HepG2 (cell line): ENCODE results near the gene RPLP2. TPM values are rescaled to one million over a fixed set of nuclear protein-coding genes. Genes with fewer than 3 reads are reported as not detected.
A peak's percentile ranks its signal among the peaks of the same experiment; 100 is the strongest.

Experiments
- CEBPB ChIP-seq: IDR thresholded peaks from 2 replicates; pipeline ENCODE4 v1.6.1; 2011; ENCODE audit warnings: low read depth, low read length, improper control_type of control experiment, borderline replicate concordance
- ETV6 ChIP-seq: sonication (generic); formaldehyde crosslinking; conservative IDR thresholded peaks from 2 replicates; pipeline ENCODE4 v1.4.0; 2020; ENCODE audit warnings: missing genetic modification reagents
- GFI1 ChIP-seq: sonication (generic); formaldehyde crosslinking; IDR thresholded peaks from 2 replicates; pipeline ENCODE4 v1.5.0; 2020; ENCODE audit warnings: missing genetic modification reagents, mild to moderate bottlenecking, borderline replicate concordance
- HBP1 ChIP-seq: IDR thresholded peaks from 2 replicates; pipeline ENCODE4 v1.6.1; 2016; ENCODE audit warnings: low read depth, control low read depth
- HDAC6 ChIP-seq: fragments of 200-600 bp; sonication (generic); IDR thresholded peaks from 2 replicates; pipeline ENCODE4 v1.7.0; 2017; ENCODE audit warnings: mild to moderate bottlenecking, antibody characterized with exemption, low read length, low read depth
- PBX3 ChIP-seq: sonication (generic); formaldehyde crosslinking; IDR thresholded peaks from 2 replicates; pipeline ENCODE4 v1.8.1; 2023; ENCODE audit warnings: missing genetic modification reagents, inconsistent platforms, borderline replicate concordance
- PCBP1 ChIP-seq: fragments of 200-400 bp; formaldehyde crosslinking; IDR thresholded peaks from 2 replicates; pipeline ENCODE4 v1.6.1; 2017; ENCODE audit warnings: mild to moderate bottlenecking, low read depth, low read length, borderline replicate concordance
- SIN3B ChIP-seq: fragments of 150-350 bp; IDR thresholded peaks from 2 replicates; pipeline ENCODE4 v1.6.1; 2014; ENCODE audit warnings: low read length
- XRCC5 ChIP-seq: fragments of 200-400 bp; formaldehyde crosslinking; optimal IDR thresholded peaks from 2 replicates; pipeline ENCODE3; 2017; ENCODE audit warnings: mild to moderate bottlenecking, low read length
- ZNF10 ChIP-seq: sonication (generic); formaldehyde crosslinking; IDR thresholded peaks from 2 replicates; pipeline ENCODE4 v1.4.0; 2020; ENCODE audit warnings: mild to moderate bottlenecking, low read depth, missing genetic modification reagents, borderline replicate concordance
- ZNF12 ChIP-seq: sonication (generic); formaldehyde crosslinking; IDR thresholded peaks from 2 replicates; pipeline ENCODE4 v1.5.0; 2020; ENCODE audit warnings: missing genetic modification reagents
- ZNF24 ChIP-seq: fragments of 450-650 bp; IDR thresholded peaks from 2 replicates; pipeline ENCODE4 v1.6.1; 2017; ENCODE audit warnings: antibody characterized with exemption, mild to moderate bottlenecking
- ZNF724P ChIP-seq: sonication (generic); formaldehyde crosslinking; IDR thresholded peaks from 2 replicates; pipeline ENCODE4 v1.8.0; 2022; ENCODE audit warnings: missing genetic modification reagents, borderline replicate concordance
- ZNF780A ChIP-seq: sonication (generic); formaldehyde crosslinking; IDR thresholded peaks from 2 replicates; pipeline ENCODE4 v1.8.0; 2022; ENCODE audit warnings: mild to moderate bottlenecking, missing genetic modification reagents, moderate library complexity
- polyA plus RNA-seq, 8 experiments: library from polyadenylated mRNA; depleted of rRNA in 3 of 8; stranded (reverse) in 7 of 8; unstranded in 1 of 8; fragments of >200 nt; fragmentation: Illumina TruSeq in 4 of 8; extraction: Trizol in 4 of 8; gene quantifications; 2 replicates each; pipeline versions ENCODE4 v1.2.1 to v1.2.3, GENCODE V29; 2011 to 2016; ENCODE audit warnings: low read depth in 4 of 8, missing spikeins in 1 of 8, mixed read lengths in 1 of 8; ENCODE audit not compliant: insufficient read depth in 1 of 8
- total RNA-seq, 5 experiments: library from RNA; depleted of rRNA; stranded (reverse); fragments of >200 nt; fragmentation: Illumina TruSeq; extraction: Trizol; gene quantifications; 2 replicates each; pipeline ENCODE4 v1.2.3, GENCODE V29; 2016; ENCODE audit warnings: low read depth in 1 of 5
- TF ChIP-seq, protein P1 (sequence below): sonication (generic); formaldehyde crosslinking; IDR thresholded peaks from 2 replicates; pipeline ENCODE4 v1.4.0; 2020; ENCODE audit warnings: missing genetic modification reagents
- TF ChIP-seq, protein P2 (sequence below): sonication (generic); formaldehyde crosslinking; IDR thresholded peaks from 2 replicates; pipeline ENCODE4 v1.9.0; 2021; ENCODE audit warnings: missing genetic modification reagents, borderline replicate concordance
- TF ChIP-seq, protein P3 (sequence below): IDR thresholded peaks from 2 replicates; pipeline ENCODE4 v1.4.0; 2020; ENCODE audit warnings: mild to moderate bottlenecking, missing genetic modification reagents

The RPLP2 gene
- total and polyA plus RNA-seq, 2 of the 13 experiments (the other 11 are each of a cell fraction or from before 2014, with no cell fraction given): 978 to 2,106 TPM

- TF ChIP-seq PCBP1: no peak
- no peak for TF ChIP-seq CEBPB
- TF ChIP-seq GFI1 (CRISPR knock-in tag): no peak
- TF ChIP-seq, protein P1, sequence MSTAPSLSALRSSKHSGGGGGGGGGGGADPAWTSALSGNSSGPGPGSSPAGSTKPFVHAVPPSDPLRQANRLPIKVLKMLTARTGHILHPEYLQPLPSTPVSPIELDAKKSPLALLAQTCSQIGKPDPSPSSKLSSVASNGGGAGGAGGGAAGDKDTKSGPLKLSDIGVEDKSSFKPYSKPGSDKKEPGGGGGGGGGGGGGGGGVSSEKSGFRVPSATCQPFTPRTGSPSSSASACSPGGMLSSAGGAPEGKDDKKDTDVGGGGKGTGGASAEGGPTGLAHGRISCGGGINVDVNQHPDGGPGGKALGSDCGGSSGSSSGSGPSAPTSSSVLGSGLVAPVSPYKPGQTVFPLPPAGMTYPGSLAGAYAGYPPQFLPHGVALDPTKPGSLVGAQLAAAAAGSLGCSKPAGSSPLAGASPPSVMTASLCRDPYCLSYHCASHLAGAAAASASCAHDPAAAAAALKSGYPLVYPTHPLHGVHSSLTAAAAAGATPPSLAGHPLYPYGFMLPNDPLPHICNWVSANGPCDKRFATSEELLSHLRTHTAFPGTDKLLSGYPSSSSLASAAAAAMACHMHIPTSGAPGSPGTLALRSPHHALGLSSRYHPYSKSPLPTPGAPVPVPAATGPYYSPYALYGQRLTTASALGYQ (CRISPR knock-in tag): no peak
- TF ChIP-seq, protein P2, sequence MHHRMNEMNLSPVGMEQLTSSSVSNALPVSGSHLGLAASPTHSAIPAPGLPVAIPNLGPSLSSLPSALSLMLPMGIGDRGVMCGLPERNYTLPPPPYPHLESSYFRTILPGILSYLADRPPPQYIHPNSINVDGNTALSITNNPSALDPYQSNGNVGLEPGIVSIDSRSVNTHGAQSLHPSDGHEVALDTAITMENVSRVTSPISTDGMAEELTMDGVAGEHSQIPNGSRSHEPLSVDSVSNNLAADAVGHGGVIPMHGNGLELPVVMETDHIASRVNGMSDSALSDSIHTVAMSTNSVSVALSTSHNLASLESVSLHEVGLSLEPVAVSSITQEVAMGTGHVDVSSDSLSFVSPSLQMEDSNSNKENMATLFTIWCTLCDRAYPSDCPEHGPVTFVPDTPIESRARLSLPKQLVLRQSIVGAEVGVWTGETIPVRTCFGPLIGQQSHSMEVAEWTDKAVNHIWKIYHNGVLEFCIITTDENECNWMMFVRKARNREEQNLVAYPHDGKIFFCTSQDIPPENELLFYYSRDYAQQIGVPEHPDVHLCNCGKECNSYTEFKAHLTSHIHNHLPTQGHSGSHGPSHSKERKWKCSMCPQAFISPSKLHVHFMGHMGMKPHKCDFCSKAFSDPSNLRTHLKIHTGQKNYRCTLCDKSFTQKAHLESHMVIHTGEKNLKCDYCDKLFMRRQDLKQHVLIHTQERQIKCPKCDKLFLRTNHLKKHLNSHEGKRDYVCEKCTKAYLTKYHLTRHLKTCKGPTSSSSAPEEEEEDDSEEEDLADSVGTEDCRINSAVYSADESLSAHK: no peak
- TF ChIP-seq PBX3 (CRISPR knock-in tag): no peak
- no peak for TF ChIP-seq ZNF10 (CRISPR knock-in tag)
- TF ChIP-seq ZNF12 (CRISPR knock-in tag): no peak
- no peak for TF ChIP-seq ZNF24
- TF ChIP-seq ZNF780A (CRISPR knock-in tag): no peak
- no peak for TF ChIP-seq SIN3B
- TF ChIP-seq XRCC5: no peak
- no peak for TF ChIP-seq ETV6 (CRISPR knock-in tag)
- 0 out of 2 replicates have a peak, but pooled peaks have one; percentile 59 for TF ChIP-seq ZNF724P
- TF ChIP-seq, protein P3, sequence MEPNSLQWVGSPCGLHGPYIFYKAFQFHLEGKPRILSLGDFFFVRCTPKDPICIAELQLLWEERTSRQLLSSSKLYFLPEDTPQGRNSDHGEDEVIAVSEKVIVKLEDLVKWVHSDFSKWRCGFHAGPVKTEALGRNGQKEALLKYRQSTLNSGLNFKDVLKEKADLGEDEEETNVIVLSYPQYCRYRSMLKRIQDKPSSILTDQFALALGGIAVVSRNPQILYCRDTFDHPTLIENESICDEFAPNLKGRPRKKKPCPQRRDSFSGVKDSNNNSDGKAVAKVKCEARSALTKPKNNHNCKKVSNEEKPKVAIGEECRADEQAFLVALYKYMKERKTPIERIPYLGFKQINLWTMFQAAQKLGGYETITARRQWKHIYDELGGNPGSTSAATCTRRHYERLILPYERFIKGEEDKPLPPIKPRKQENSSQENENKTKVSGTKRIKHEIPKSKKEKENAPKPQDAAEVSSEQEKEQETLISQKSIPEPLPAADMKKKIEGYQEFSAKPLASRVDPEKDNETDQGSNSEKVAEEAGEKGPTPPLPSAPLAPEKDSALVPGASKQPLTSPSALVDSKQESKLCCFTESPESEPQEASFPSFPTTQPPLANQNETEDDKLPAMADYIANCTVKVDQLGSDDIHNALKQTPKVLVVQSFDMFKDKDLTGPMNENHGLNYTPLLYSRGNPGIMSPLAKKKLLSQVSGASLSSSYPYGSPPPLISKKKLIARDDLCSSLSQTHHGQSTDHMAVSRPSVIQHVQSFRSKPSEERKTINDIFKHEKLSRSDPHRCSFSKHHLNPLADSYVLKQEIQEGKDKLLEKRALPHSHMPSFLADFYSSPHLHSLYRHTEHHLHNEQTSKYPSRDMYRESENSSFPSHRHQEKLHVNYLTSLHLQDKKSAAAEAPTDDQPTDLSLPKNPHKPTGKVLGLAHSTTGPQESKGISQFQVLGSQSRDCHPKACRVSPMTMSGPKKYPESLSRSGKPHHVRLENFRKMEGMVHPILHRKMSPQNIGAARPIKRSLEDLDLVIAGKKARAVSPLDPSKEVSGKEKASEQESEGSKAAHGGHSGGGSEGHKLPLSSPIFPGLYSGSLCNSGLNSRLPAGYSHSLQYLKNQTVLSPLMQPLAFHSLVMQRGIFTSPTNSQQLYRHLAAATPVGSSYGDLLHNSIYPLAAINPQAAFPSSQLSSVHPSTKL (CRISPR knock-in tag): no peak
- no peak for TF ChIP-seq HDAC6
- TF ChIP-seq HBP1: no peak
Observed at GRCh38 chr11:830295-831117, 20.7 kb downstream of the RPLP2 start (continued).
